Thyroid gland (tissue), 4 donors: ENCODE data around the gene CTCF. TPM values are rescaled to one million over a fixed set of nuclear protein-coding genes. Genes with fewer than 3 reads are reported as not detected.

Experiments
- DNase-seq, 2 donors: peaks; one replicate each; pipeline ENCODE4 v3.0.0-alpha.2; 2019
- H3K27ac ChIP-seq, 3 donors: fragments of 200-600 bp; sonication (generic); 1 replicate in 2 of 3; 2 replicates in 1 of 3; pipeline ENCODE4 v1.5.1; 2016 to 2019; ENCODE audit warnings: mild to moderate bottlenecking in 1 of 3, moderate library complexity in 1 of 3
- H3K27me3 ChIP-seq: fragments of 200-600 bp; sonication (generic); one replicate; pipeline ENCODE4 v1.5.1; 2019
- H3K36me3 ChIP-seq, 2 donors: fragments of 200-600 bp; sonication (generic); one replicate each; pipeline ENCODE4 v1.5.1; 2016 to 2019
- H3K4me1 ChIP-seq, 2 donors: fragments of 200-600 bp; sonication (generic); one replicate each; pipeline ENCODE4 v1.5.1; 2017 to 2019
- H3K4me3 ChIP-seq, 3 donors: fragments of 200-600 bp; sonication (generic); replicated peaks in 1 of 3; 1 replicate in 2 of 3; 2 replicates in 1 of 3; pipeline ENCODE4 v1.5.1; 2016; ENCODE audit warnings: mild to moderate bottlenecking in 1 of 3
- H3K9me3 ChIP-seq: fragments of 200-600 bp; sonication (generic); one replicate; pipeline ENCODE4 v1.5.1; 2017
- POLR2A ChIP-seq, 2 donors: fragments of 450-650 bp; IDR thresholded peaks; one replicate each; pipeline ENCODE4 v1.6.1; 2017; ENCODE audit warnings: antibody characterized with exemption in 2 of 2, mild to moderate bottlenecking in 2 of 2, moderate library complexity in 1 of 2
- WGBS, 2 donors: methylation state at CpG; one replicate each; pipeline ENCODE4 v1.1.5; 2017; 5-methylcytosine and 5-hydroxymethylcytosine counted together
- intact Hi-C: fragments of 100-400 bp; cut with DNase I; formaldehyde crosslinking; loops from one replicate; pipeline ENCODE4 v1.15.1; 2023
- total RNA-seq, 4 donors: library from RNA; depleted of rRNA; stranded (reverse); fragments of >200 nt; gene quantifications; one replicate each; pipeline ENCODE4 v1.2.3, GENCODE V29; 2016
- TF ChIP-seq, protein P1 (sequence below), 6 experiments: fragments of 200-600 bp in 3 of 6; fragments of 450-650 bp in 3 of 6; sonication (generic) in 3 of 6; IDR thresholded peaks; one replicate each; pipeline ENCODE4 v1.5.1; 2016 to 2019; ENCODE audit warnings: antibody characterized with exemption in 6 of 6, mild to moderate bottlenecking in 2 of 6, inconsistent platforms in 1 of 6, moderate library complexity in 1 of 6

CTCF gene
- total RNA-seq, 4 donors from 2014 or later, result 37.2 to 52.1 (median 47.2) TPM

DNA sequence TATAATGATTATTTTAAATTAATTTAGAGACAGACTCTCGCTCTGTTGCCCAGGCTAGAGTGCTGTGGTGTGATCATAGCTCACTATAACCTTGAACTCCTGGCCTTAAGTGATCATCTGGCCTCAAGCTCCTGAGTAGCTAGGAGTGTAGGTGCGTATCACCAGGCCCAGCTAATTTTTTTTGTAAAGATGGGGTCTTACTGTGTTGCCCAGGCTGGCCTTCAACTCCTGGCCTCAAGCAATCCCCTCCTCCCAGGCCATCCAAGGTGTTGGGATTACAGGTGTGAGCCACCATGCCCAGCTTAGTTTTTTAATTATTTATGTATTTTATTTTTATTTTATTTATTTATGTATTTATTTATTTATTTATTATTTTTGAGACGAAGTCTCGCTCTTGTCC lies 17.9 kb downstream of the CTCF start:
- 97% methylated on average over 4 of the region's 4 CpGs for WGBS, 2 donors
- no peaks in the 10 kb centered on the region for H3K27me3 ChIP-seq
- no peak overlapping the region for H3K4me3 ChIP-seq
- no peaks in the 10 kb centered on the region for H3K36me3 ChIP-seq
- no peak for DNase-seq
- H3K9me3 ChIP-seq, result no peaks in the 10 kb centered on the region
- intact Hi-C loops, result no loop called here
- no peak overlapping the region for H3K27ac ChIP-seq
- H3K4me1 ChIP-seq, result no peaks in the 10 kb centered on the region
- TF ChIP-seq, protein P1, sequence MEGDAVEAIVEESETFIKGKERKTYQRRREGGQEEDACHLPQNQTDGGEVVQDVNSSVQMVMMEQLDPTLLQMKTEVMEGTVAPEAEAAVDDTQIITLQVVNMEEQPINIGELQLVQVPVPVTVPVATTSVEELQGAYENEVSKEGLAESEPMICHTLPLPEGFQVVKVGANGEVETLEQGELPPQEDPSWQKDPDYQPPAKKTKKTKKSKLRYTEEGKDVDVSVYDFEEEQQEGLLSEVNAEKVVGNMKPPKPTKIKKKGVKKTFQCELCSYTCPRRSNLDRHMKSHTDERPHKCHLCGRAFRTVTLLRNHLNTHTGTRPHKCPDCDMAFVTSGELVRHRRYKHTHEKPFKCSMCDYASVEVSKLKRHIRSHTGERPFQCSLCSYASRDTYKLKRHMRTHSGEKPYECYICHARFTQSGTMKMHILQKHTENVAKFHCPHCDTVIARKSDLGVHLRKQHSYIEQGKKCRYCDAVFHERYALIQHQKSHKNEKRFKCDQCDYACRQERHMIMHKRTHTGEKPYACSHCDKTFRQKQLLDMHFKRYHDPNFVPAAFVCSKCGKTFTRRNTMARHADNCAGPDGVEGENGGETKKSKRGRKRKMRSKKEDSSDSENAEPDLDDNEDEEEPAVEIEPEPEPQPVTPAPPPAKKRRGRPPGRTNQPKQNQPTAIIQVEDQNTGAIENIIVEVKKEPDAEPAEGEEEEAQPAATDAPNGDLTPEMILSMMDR (IDR thresholded peaks at IDR 0.05), result no peak
- no peak for TF ChIP-seq POLR2A (IDR thresholded peaks at IDR 0.05)

DNA sequence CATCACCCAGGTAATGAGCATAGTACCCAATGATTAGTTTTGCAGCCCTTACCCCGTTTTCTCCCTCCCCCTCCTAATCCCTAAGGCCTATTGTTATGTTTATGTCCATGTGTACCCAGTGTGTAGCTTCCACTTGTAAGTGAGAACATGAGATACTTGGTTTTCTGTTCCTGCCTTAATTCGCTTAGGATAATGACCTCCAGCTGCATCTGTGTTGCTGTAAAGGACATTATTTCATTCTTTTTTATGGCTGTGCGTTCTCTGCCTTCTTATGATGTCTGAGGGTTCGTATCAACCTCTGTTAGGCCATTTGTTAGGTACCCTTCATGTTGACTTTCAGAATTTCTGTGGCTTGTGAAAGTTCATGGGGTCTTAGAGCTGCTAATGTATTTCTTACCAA lies 31.0 kb downstream of the CTCF start:
- Histone ChIP-seq H3K9me3 (no peaks in the 10 kb centered on the region), H3K4me1 (peaks cover 22 to 24% of the 10 kb centered on the region in 2 donors), H3K27ac (peak overlapping the region in 1 of 3 donors; percentile 75), H3K27me3 (no peaks in the 10 kb centered on the region), H3K36me3 (no peaks in the 10 kb centered on the region), H3K4me3 (no peak overlapping the region)
- DNase-seq, result no peak
- intact Hi-C loops, result no loop called here
- 95 to 97% methylated on average over 4 of the region's 4 CpGs for WGBS, 2 donors
- no peak for TF ChIP-seq POLR2A (IDR thresholded peaks at IDR 0.05)
- TF ChIP-seq, protein P1 (IDR thresholded peaks at IDR 0.05), result no peak

DNA sequence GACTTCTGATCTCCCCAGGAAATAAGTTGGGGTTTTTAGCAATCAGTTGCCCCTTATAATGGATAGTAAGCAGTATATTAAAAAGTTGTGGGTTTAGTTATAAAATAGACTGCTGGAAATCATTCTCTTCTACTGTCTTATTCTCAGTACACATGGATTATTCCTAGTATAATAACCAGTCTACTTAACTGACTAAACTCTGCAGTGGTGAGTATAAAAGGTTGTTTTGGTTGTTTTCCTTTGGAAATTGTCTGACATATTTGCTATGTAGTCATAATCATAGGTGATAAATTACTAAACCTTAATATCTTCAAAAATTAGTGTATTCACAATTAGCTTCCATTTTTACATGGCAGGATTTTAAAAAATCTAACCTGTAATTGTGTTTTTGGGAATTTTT lies 31.4 kb downstream of the CTCF start:
- Histone ChIP-seq H3K27ac (peak overlapping the region in 2 of 3 donors; percentile 31 to 75), H3K27me3 (no peaks in the 10 kb centered on the region), H3K36me3 (no peaks in the 10 kb centered on the region), H3K4me1 (peaks cover 22 to 24% of the 10 kb centered on the region in 2 donors), H3K9me3 (no peaks in the 10 kb centered on the region), H3K4me3 (no peak overlapping the region)
- DNase-seq, result no peak
- no peak for TF ChIP-seq POLR2A (IDR thresholded peaks at IDR 0.05)
- TF ChIP-seq, protein P1 (IDR thresholded peaks at IDR 0.05), result no peak
- intact Hi-C loops, result no loop called here

DNA sequence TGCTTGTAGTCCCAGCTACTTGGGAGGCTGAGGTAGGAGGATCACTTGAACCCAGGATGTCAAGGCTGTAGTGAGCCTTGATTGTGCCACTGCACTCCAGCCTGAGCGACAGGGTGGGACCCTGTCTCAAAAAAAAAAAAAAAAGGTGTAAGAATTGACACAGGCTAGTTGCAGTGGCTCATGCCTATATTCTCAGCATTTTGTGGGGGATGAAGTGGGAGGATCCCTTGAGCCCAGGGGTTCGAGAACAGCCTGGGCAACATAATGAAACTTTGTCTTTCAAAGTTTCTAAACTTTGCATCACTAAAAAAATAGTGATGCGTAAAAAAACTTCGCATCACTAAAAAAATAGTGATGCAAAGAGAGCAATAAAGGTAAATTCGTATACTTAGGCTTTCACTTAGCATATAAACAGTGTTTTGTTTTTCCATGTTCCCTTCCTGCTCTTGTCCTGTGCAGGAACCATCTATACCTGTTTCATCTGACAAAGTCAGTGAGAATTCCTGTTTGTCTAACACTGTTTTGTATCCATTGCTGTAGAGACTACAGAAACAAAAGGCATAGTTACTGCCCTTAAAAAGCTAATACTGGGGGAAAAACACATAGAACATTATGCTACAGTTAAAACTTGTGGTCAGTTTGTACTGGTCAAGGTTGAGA lies 32.1 kb downstream of the CTCF start:
- DNase-seq, result no peak
- H3K9me3 ChIP-seq, result no peaks in the 10 kb centered on the region
- no peak overlapping the region for H3K4me3 ChIP-seq
- 87 to 88% methylated on average over 5 of the region's 5 CpGs for WGBS, 2 donors
- TF ChIP-seq POLR2A (IDR thresholded peaks at IDR 0.05), result no peak
- TF ChIP-seq, protein P1 (IDR thresholded peaks at IDR 0.05), result no peak
- no peaks in the 10 kb centered on the region for H3K36me3 ChIP-seq
- intact Hi-C loops, result no loop called here
- peak overlapping the region; percentile 31 to 75 (median 64) for H3K27ac ChIP-seq
- no peaks in the 10 kb centered on the region for H3K27me3 ChIP-seq
- peaks cover 17 to 20% of the 10 kb centered on the region in 2 donors for H3K4me1 ChIP-seq

DNA sequence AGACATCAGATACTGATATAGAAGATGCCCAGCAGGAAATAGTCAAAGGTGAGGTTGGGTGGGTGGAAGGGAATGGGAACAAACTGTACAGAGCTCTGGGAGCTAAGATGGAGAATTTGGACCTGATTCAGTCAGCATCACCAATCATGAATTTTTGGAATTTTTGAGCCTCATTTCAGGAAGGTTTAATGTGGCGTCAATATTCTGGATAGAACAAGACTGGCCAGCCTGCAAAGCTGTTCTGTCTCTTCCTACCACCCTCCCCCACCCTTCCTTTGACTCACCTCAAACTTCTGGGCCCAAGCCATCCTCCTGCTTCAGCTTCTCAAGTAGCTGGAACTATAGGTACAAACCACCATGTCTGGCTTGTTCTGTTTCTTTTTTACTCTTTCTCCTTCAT lies 32.6 kb downstream of the CTCF start:
- peak overlapping the region; percentile 31 to 75 (median 64) for H3K27ac ChIP-seq

More for the DNA sequence above, 32.6 kb downstream of the CTCF start:
- TF ChIP-seq, protein P1 (IDR thresholded peaks at IDR 0.05), result no peak
- no peak for TF ChIP-seq POLR2A (IDR thresholded peaks at IDR 0.05)
- H3K4me1 ChIP-seq, result peaks cover 14 to 16% of the 10 kb centered on the region in 2 donors
- H3K36me3 ChIP-seq, result no peaks in the 10 kb centered on the region
- H3K9me3 ChIP-seq, result no peaks in the 10 kb centered on the region
- 31 to 40% methylated on average over 1 of the region's 1 CpG for WGBS, 2 donors
- no peaks in the 10 kb centered on the region for H3K27me3 ChIP-seq
- DNase-seq, result peak; percentile 74 to 79
- intact Hi-C loops, result no loop called here
- H3K4me3 ChIP-seq, result no peak overlapping the region
